Measurements from ENCODE around the gene GLIS2. TPM values are rescaled to one million over a fixed set of nuclear protein-coding genes. Genes with fewer than 3 reads are reported as not detected.

Gene GLIS2
- total RNA-seq, 3 donors from 2014 or later, result 1.7 to 21.1 (median 2.9) TPM

DNA sequence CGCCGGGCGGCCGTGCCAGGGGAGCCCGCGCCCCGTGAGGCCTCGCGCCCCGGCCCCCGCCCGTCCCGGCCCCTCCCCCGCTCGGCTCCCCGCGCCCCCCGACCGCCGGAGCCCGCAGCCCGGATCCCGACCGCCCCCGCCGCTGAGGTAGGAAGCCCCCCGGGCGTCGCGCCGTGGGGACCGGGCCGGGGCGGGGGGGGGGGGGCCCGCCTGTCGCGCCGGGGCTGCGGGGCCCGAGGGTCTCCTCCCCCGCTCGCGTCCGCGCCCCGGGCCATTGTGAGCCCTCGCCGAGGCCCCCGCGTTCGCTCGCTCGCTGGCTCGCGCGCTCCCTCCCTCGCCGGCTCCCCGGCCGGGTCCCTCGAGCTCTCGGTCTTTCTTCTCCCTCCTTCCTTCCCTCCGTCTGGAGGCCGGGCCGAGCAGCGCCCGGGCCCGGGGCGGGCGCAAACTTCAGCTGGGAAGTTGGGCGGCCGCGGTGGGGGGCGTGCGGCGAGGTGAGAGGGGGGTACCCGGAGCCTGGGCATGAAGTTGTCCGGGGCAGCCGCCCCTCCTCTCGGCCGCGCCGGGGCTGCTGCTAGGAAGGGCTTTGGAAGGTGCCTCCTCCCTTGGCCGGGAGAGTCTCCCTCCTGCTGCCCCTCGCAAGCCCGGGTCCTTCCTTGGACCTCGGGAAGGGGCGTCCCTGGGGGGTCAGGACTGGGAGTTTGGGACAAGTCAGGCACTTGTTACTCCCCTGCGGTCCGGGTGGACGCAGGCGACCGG is 419 bp downstream of the GLIS2 start:
- ATAC-seq (no peak), DNase-seq (no peak)
- TF ChIP-seq CTCF (IDR thresholded peaks at IDR 0.05), result no peak
- H3K4me3 ChIP-seq, result peak overlapping the region; percentile 11
- H3K9me3 ChIP-seq, result no peaks in the 10 kb centered on the region
- H3K4me1 ChIP-seq (ENCODE audit: low read depth), result peaks cover 21% of the 10 kb centered on the region
- no peaks in the 10 kb centered on the region for H3K36me3 ChIP-seq (ENCODE audit: low read depth)
- intact Hi-C loops (cut with DNase I, micrococcal nuclease), result no loop called here

DNA sequence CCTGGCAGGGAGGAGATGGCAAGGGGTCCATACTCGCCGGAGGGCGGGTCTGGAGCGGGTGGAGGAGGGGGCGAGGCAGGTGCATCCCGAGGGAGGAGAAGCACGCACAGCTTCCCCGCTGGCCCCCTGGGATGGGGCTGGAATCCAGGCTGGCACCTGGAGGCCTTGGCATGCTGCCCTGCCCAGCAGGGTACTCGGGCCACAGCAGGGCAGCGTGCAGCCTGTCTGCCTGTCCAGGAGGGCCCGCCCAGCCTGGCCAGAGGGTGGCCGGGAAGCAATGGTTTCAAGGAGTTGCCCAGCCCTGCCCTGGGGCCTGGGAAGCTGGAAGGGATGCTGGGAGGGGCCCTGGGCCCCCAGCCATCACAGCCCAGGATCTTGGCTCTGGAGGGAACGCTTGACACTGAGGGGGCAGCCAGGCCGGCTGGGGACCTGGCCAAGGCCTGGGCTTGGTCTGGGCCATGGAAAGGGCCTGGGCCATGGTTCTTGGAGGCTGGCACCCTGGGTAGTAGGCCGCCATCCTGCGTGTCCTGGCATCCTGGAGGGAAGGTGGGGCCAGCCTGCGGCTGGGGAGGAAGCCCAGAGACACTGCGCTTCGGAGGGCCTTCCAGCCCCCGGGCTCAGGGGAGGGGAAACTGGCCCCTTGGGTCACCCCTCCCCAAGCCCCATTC is 1.1 kb downstream of the GLIS2 start:
- no peaks in the 10 kb centered on the region for H3K36me3 ChIP-seq (ENCODE audit: low read depth)
- H3K4me3 ChIP-seq, result peak overlapping the region; percentile 11
- no peak for TF ChIP-seq CTCF (IDR thresholded peaks at IDR 0.05)
- peaks cover 21% of the 10 kb centered on the region for H3K4me1 ChIP-seq (ENCODE audit: low read depth)
- DNase-seq (no peak), ATAC-seq (peak; percentile 29)
- no peaks in the 10 kb centered on the region for H3K9me3 ChIP-seq
- intact Hi-C loops (cut with DNase I, micrococcal nuclease), result no loop called here

GRCh38 chr16:4317532-4318450 is 1.9 kb downstream of the GLIS2 start:
- ATAC-seq (no peak), DNase-seq (no peak)
- Histone ChIP-seq H3K9me3 (no peaks in the 10 kb centered on the region), H3K4me1 (ENCODE audit: low read depth) (peaks cover 21% of the 10 kb centered on the region), H3K36me3 (ENCODE audit: low read depth) (no peaks in the 10 kb centered on the region), H3K4me3 (no peak overlapping the region)
- intact Hi-C loops (cut with DNase I, micrococcal nuclease), result no loop called here
- no peak for TF ChIP-seq CTCF (IDR thresholded peaks at IDR 0.05)

DNA sequence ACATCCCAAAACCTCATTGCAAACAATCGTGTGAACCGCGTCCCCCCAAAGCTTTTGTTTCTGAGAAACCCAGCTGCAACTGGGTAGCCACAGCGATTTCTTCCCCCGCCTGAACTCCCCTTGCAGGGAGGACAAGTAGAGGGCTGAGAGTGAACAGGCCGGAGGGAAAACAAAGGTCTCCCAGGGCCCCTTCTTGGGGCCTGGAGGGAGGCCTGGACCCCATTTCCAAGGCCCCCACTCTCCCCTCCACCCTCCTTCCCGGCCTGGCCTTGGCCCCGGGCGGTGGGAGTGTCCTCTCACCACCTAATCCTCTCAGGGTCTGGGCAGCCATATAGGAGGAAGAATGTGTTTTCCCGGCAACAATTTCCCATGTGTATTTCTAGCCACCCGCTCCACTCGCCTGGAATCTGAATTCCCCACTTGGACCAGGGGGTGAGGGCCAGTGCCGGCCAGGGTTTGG is 2.6 kb downstream of the GLIS2 start:
- H3K4me1 ChIP-seq (ENCODE audit: low read depth), result peaks cover 21% of the 10 kb centered on the region

More for the DNA sequence above, 2.6 kb downstream of the GLIS2 start:
- no peak for TF ChIP-seq CTCF (IDR thresholded peaks at IDR 0.05)
- DNase-seq (no peak), ATAC-seq (no peak)
- no peaks in the 10 kb centered on the region for H3K36me3 ChIP-seq (ENCODE audit: low read depth)
- H3K9me3 ChIP-seq, result no peaks in the 10 kb centered on the region
- intact Hi-C loops (cut with DNase I, micrococcal nuclease), result no loop called here
- H3K4me3 ChIP-seq, result no peak overlapping the region

Measured in mucosa of descending colon (tissue), 3 donors.